Mesendoderm (in vitro differentiated cells): ENCODE data around the gene DYDC2.
"Not testable (repeated sequence)": the region's sequence is repeated elsewhere in the genome, so short reads cannot be mapped to it uniquely, and the experiment has no call there.

Experiments used
- DNase-seq: peaks from one replicate; pipeline ENCODE4 v3.0.0; 2013
- H2AK5ac ChIP-seq: 2 replicates; pipeline ENCODE4 v1.6.1; 2013; ENCODE audit warnings: low read length, inconsistent platforms
- H2BK120ac ChIP-seq: 2 replicates; pipeline ENCODE4 v1.6.1; 2013; ENCODE audit warnings: low read depth, mild to moderate bottlenecking, low read length, moderate library complexity, mixed read lengths
- H2BK15ac ChIP-seq: replicated peaks from 2 replicates; pipeline ENCODE4 v1.6.1; 2013; ENCODE audit warnings: low read depth, mild to moderate bottlenecking, moderate library complexity
- H2BK5ac ChIP-seq: 2 replicates; pipeline ENCODE4 v1.6.1; 2013; ENCODE audit warnings: low read length, inconsistent platforms
- H3K18ac ChIP-seq: 2 replicates; pipeline ENCODE4 v1.6.1; 2013; ENCODE audit warnings: mild to moderate bottlenecking, low read length, mixed read lengths
- H3K23ac ChIP-seq: one replicate; pipeline ENCODE4 v1.6.1; 2013; ENCODE audit warnings: low read length
- H3K27ac ChIP-seq: 2 replicates; pipeline ENCODE4 v1.5.1; 2013; ENCODE audit warnings: low read depth, mild to moderate bottlenecking, inconsistent platforms, low read length, moderate library complexity
- H3K27me3 ChIP-seq: 2 replicates; pipeline ENCODE4 v1.6.1; 2013; ENCODE audit warnings: low read length, control low read depth, mild to moderate bottlenecking, inconsistent platforms; ENCODE audit not compliant: insufficient read depth, poor library complexity
- H3K36me3 ChIP-seq: 2 replicates; pipeline ENCODE4 v1.6.1; 2013; ENCODE audit warnings: low read length, inconsistent platforms; ENCODE audit not compliant: control insufficient read depth, insufficient read depth
- H3K4ac ChIP-seq: one replicate; pipeline ENCODE4 v1.6.1; 2013; ENCODE audit warnings: low read depth, mild to moderate bottlenecking, low read length, moderate library complexity
- H3K4me1 ChIP-seq: 2 replicates; pipeline ENCODE4 v1.6.1; 2013; ENCODE audit warnings: low read depth, low read length, inconsistent platforms; ENCODE audit not compliant: control insufficient read depth
- H3K4me2 ChIP-seq: 2 replicates; pipeline ENCODE4 v1.6.1; 2013; ENCODE audit warnings: low read length
- H3K4me3 ChIP-seq: 2 replicates; pipeline ENCODE4 v1.5.1; 2013; ENCODE audit warnings: mild to moderate bottlenecking, low read length
- H3K56ac ChIP-seq: one replicate; pipeline ENCODE4 v1.6.1; 2013; ENCODE audit warnings: low read length
- H3K79me1 ChIP-seq: 2 replicates; pipeline ENCODE4 v1.6.1; 2013; ENCODE audit warnings: low read length, inconsistent platforms
- H3K79me2 ChIP-seq: 2 replicates; pipeline ENCODE4 v1.6.1; 2013; ENCODE audit warnings: mild to moderate bottlenecking, low read length; ENCODE audit not compliant: control insufficient read depth, insufficient read depth
- H3K9ac ChIP-seq: 2 replicates; pipeline ENCODE4 v1.6.1; 2013; ENCODE audit warnings: low read length, inconsistent platforms
- H4K5ac ChIP-seq: one replicate; pipeline ENCODE4 v1.6.1; 2013; ENCODE audit warnings: low read length
- H4K8ac ChIP-seq: one replicate; pipeline ENCODE4 v1.6.1; 2013; ENCODE audit warnings: low read depth, mild to moderate bottlenecking, control low read depth, low read length, moderate library complexity
- WGBS: extraction: QIAGEN DNeasy Blood & Tissue Kit; methylation state at CpG from one replicate; pipeline ENCODE4 v1.1.7; 2013; ENCODE audit warnings: low lambda C conversion rate, missing lambda C conversion rate; ENCODE audit not compliant: insufficient coverage; ENCODE audit errors: extremely low coverage; 5-methylcytosine and 5-hydroxymethylcytosine counted together

The DYDC2 gene

DNA sequence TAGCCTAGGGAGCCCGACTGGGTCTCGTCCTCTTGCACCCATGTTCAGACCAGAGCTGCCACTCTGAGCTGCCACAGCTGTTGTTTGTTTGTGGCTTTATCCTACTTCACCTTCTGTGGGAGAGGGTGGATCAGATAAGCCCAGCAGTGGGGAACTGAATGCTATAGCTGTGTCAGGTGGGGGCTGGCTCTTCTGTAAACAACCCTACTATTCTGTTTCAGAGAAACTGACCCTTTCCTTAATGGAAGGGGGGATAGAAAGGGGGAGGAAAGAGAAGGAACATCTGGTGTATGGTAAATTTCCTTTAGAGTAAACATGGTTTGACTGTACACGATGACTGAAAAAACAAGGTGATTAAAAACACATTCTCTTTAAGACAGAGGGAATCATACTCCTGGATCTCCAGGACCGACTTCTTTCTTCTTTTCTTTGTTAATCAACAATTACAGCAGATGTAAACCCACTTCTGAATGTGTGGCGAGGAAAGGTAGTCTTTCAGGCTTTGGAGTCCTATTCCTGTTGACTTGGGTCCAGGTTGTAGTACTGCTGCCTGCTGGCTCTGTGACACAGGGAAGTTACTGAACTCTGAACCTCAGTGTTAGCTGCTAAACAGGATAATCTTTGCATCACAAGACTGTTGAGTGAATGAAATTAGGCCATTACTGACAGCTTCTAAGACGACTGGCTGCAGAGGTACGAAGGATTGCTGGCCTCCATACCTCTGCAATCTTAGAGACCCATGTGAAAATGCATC, 57.7 kb downstream of the DYDC2 start:
- Histone ChIP-seq H3K36me3 (no peaks in the 10 kb centered on the region), H2BK15ac (no peak overlapping the region), H3K27ac (no peak overlapping the region), H4K5ac (no peak overlapping the region), H3K79me1 (peaks cover 22% of the 10 kb centered on the region), H3K9ac (no peak overlapping the region), H4K8ac (no peak overlapping the region), H3K27me3 (no peaks in the 10 kb centered on the region), H3K4me1 (peaks cover 23% of the 10 kb centered on the region), H3K23ac (no peak overlapping the region), H3K79me2 (no peaks in the 10 kb centered on the region), H3K56ac (no peak overlapping the region), H2BK5ac (no peak overlapping the region), H3K4me3 (no peak overlapping the region), H2BK120ac (no peak overlapping the region), H3K4ac (no peak overlapping the region), H3K4me2 (no peak overlapping the region), H2AK5ac (no peak overlapping the region), H3K18ac (no peak overlapping the region)
- DNase-seq = no peak
- WGBS = no CpG with 5 or more reads among the region's 7 CpGs

DNA sequence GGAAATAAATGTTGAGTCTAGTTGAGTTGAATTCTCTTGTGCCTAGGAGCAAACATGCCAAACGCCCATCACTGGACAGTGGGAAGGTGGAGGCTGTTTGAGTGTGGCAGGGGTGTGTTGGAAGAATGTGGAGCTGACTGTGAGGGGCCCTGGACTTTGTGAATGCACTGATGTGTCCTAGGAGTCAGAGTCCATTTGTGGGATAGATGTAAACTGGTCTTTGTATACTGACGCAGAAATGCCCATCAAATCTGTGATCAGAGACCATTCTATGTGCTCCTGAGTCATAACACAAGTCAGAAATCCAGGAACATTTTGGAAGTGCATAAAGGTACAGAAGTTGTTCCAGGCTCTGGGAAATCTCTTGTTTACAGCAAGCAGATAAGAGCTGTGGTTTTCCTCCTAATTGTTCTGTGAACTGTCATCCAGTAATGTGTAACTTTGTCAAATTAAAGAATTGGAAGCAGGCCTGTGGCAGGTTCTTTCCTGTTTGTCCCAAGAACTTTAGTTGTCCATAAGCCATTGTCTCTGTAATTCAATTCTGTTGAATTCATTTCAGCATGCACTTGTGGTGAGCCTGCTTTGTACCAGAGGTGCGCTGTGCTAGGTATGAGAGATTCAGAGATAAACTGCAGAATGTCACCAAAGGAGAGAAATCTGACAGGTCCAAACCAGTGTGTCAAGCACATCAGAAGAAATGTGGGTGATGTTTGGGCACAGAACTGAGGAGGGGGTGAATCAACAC, 59.3 kb downstream of the DYDC2 start:
- Histone ChIP-seq H3K56ac (peak overlapping the region; percentile 11), H2BK5ac (no peak overlapping the region), H4K8ac (no peak overlapping the region), H2AK5ac (no peak overlapping the region), H3K79me2 (no peaks in the 10 kb centered on the region), H3K36me3 (no peaks in the 10 kb centered on the region), H4K5ac (no peak overlapping the region), H3K18ac (no peak overlapping the region), H2BK15ac (no peak overlapping the region), H3K27ac (no peak overlapping the region), H2BK120ac (no peak overlapping the region), H3K27me3 (no peaks in the 10 kb centered on the region), H3K23ac (peak overlapping the region; percentile 74), H3K79me1 (peaks cover 22% of the 10 kb centered on the region), H3K4ac (no peak overlapping the region), H3K4me1 (peaks cover 23% of the 10 kb centered on the region), H3K4me2 (no peak overlapping the region), H3K4me3 (no peak overlapping the region), H3K9ac (no peak overlapping the region)
- no CpG with 5 or more reads among the region's 3 CpGs for WGBS
- no peak for DNase-seq

DNA sequence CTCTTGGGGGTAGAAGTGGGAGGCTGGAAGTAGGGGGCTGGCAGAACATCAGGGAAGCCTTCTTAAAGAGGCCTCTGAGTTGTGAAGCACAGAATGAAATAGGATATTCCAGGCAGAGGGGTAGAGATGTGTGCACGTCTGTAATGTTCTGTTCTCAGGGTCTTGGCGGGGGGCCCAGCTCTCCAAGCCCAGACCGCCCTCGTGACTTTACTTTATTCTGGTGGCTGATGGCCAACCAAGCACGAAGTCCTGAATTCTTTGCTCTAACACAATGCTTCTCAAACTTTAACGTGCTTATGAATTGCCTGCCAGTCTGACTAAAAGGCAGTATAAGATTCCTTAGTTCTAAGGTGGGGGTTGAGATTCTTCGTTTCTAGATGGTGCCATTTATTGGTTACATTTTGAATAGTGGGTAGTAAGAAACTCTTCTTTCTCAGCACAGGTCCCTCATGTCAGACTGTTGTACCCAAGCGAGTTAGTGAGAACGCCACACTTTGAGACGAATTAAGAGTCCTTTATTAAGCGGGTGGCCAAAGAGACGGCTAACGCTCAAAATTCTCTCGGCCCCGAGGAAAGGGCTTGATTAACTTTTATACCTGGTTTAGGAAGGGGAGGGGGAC, 60.0 kb downstream of the DYDC2 start:
- Histone ChIP-seq H2BK120ac (no peak overlapping the region), H3K27ac (no peak overlapping the region), H4K8ac (no peak overlapping the region), H4K5ac (no peak overlapping the region), H3K18ac (no peak overlapping the region), H2BK5ac (no peak overlapping the region), H3K27me3 (no peaks in the 10 kb centered on the region), H3K9ac (no peak overlapping the region), H3K23ac (peak overlapping the region; percentile 74), H3K4me1 (peaks cover 23% of the 10 kb centered on the region), H3K4me3 (no peak overlapping the region), H3K79me1 (peaks cover 18% of the 10 kb centered on the region), H3K4ac (no peak overlapping the region), H3K56ac (peak overlapping the region; percentile 11), H3K36me3 (no peaks in the 10 kb centered on the region), H3K4me2 (no peak overlapping the region), H3K79me2 (no peaks in the 10 kb centered on the region), H2BK15ac (no peak overlapping the region), H2AK5ac (no peak overlapping the region)
- DNase-seq = no peak
- no CpG with 5 or more reads among the region's 15 CpGs for WGBS

DNA sequence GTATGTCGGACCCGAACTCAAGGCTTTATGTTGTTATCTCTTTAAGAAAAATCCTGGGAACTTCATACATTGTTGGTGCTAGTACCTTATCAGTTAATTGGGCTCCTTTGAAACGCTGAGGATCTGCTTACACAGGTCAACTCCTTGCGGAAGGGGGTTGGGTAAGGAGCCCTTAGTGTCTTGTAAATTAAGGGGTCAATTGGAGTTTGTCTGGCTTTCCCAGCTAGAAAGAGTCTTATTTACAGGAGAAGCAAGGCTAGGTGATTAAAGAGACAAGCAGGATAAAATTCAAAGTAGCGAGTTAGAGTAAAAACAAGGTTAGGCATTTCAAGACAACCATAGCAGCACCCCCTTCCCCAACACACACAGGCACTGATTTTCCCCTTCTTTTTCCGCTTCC, 60.7 kb downstream of the DYDC2 start:
- H4K8ac ChIP-seq, H3K79me2 ChIP-seq: not testable (repeated sequence)
- DNase-seq = peak; percentile 70

More for the DNA sequence above, 60.7 kb downstream of the DYDC2 start:
- H3K27ac ChIP-seq, H3K4me2 ChIP-seq, H3K4me3 ChIP-seq, H3K4ac ChIP-seq, H2BK120ac ChIP-seq, H2BK15ac ChIP-seq, H3K9ac ChIP-seq, H3K36me3 ChIP-seq, H3K56ac ChIP-seq, H4K5ac ChIP-seq, H3K18ac ChIP-seq, H3K23ac ChIP-seq, H2BK5ac ChIP-seq, H2AK5ac ChIP-seq, H3K27me3 ChIP-seq: not testable (repeated sequence)
- H3K4me1 ChIP-seq = peaks cover 23% of the 10 kb centered on the region
- WGBS = no CpG with 5 or more reads among the region's 6 CpGs
- H3K79me1 ChIP-seq = peaks cover 18% of the 10 kb centered on the region
